BE2C (cell line): ENCODE results near the gene DIP2C.

Experiments
- DNase-seq: peaks from one replicate; pipeline ENCODE4 v3.0.0-alpha.2; 2020
- H3K27me3 ChIP-seq: fragments of 250-450 bp; sonication (Bioruptor Pico); 2 replicates; pipeline ENCODE4 v1.5.1; 2020; ENCODE audit warnings: mild to moderate bottlenecking
- H3K36me3 ChIP-seq: fragments of 250-450 bp; sonication (Bioruptor Pico); 2 replicates; pipeline ENCODE4 v1.5.1; 2020; ENCODE audit warnings: mild to moderate bottlenecking
- H3K4me1 ChIP-seq: fragments of 250-450 bp; sonication (Bioruptor Pico); 2 replicates; pipeline ENCODE4 v1.5.1; 2020
- H3K4me3 ChIP-seq: 2 replicates; pipeline ENCODE4 v1.5.1; 2011; ENCODE audit warnings: low read depth, low read length
- H3K9me3 ChIP-seq: fragments of 250-450 bp; sonication (Bioruptor Pico); 2 replicates; pipeline ENCODE4 v1.5.1; 2020
- CTCF ChIP-seq: IDR thresholded peaks from 2 replicates; pipeline ENCODE4 v1.5.1; 2012; ENCODE audit warnings: mild to moderate bottlenecking, low read depth, low read length

DIP2C gene

GRCh38 chr10:541041-541440, 148.4 kb downstream of the DIP2C start:
- Histone ChIP-seq H3K4me3 (no peak overlapping the region), H3K36me3 (no peaks in the 10 kb centered on the region), H3K4me1 (peaks cover 8% of the 10 kb centered on the region), H3K27me3 (no peaks in the 10 kb centered on the region), H3K9me3 (no peaks in the 10 kb centered on the region; the same call in 1 of the 2 replicates)
- TF ChIP-seq CTCF, result no peak
- DNase-seq, result no peak

GRCh38 chr10:538895-539294, 150.6 kb downstream of the DIP2C start:
- Histone ChIP-seq H3K4me1 (peaks cover 8% of the 10 kb centered on the region), H3K4me3 (no peak overlapping the region), H3K9me3 (no peaks in the 10 kb centered on the region), H3K36me3 (no peaks in the 10 kb centered on the region), H3K27me3 (no peaks in the 10 kb centered on the region)
- TF ChIP-seq CTCF, result no peak
- no peak for DNase-seq

- DNase-seq, result no peak
- H3K27me3 ChIP-seq, result no peaks in the 10 kb centered on the region
These were observed 152.5 kb downstream of the DIP2C start for GRCh38 chr10:536935-537334.

GRCh38 chr10:536371-536925, 153.0 kb downstream of the DIP2C start:
- no peaks in the 10 kb centered on the region for H3K27me3 ChIP-seq
- DNase-seq, result no peak
- H3K4me3 ChIP-seq, result no peak overlapping the region
- no peaks in the 10 kb centered on the region for H3K4me1 ChIP-seq
- no peaks in the 10 kb centered on the region for H3K36me3 ChIP-seq
- no peaks in the 10 kb centered on the region for H3K9me3 ChIP-seq
- no peak for TF ChIP-seq CTCF

More at GRCh38 chr10:536935-537334, 152.5 kb downstream of the DIP2C start:
- H3K4me1 ChIP-seq, result peaks cover 3% of the 10 kb centered on the region
- H3K9me3 ChIP-seq, result no peaks in the 10 kb centered on the region
- H3K36me3 ChIP-seq, result no peaks in the 10 kb centered on the region
- no peak for TF ChIP-seq CTCF
- no peak overlapping the region for H3K4me3 ChIP-seq

GRCh38 chr10:535952-536351, 153.5 kb downstream of the DIP2C start:
- DNase-seq, result no peak
- Histone ChIP-seq H3K27me3 (no peaks in the 10 kb centered on the region), H3K9me3 (no peaks in the 10 kb centered on the region), H3K36me3 (no peaks in the 10 kb centered on the region), H3K4me1 (no peaks in the 10 kb centered on the region), H3K4me3 (no peak overlapping the region)
- TF ChIP-seq CTCF, result no peak

GRCh38 chr10:535051-535450, 154.4 kb downstream of the DIP2C start:
- DNase-seq, result no peak
- Histone ChIP-seq H3K4me3 (no peak overlapping the region), H3K27me3 (no peaks in the 10 kb centered on the region)

More at GRCh38 chr10:535051-535450, 154.4 kb downstream of the DIP2C start:
- Histone ChIP-seq H3K4me1 (no peaks in the 10 kb centered on the region), H3K9me3 (no peaks in the 10 kb centered on the region), H3K36me3 (no peaks in the 10 kb centered on the region)
- no peak for TF ChIP-seq CTCF
